Endothelial cell (in vitro differentiated cells): ENCODE data around the gene RTL1. TPM values are rescaled to one million over a fixed set of nuclear protein-coding genes. Genes with fewer than 3 reads are reported as not detected.

Experiments used
- DNase-seq: peaks from one replicate; pipeline ENCODE4 v3.0.0; 2021; ENCODE audit warnings: low spot score
- H3K27ac Mint-ChIP-seq: one replicate; pipeline ENCODE4 v1.8.0; 2021; ENCODE audit warnings: mixed read lengths, inconsistent platforms; ENCODE audit not compliant: unreplicated experiment
- H3K27me3 Mint-ChIP-seq: one replicate; pipeline ENCODE4 v1.8.0; 2021; ENCODE audit warnings: mild to moderate bottlenecking, moderate library complexity, mixed read lengths, inconsistent platforms; ENCODE audit not compliant: unreplicated experiment
- H3K36me3 Mint-ChIP-seq: one replicate; pipeline ENCODE4 v1.8.0; 2021; ENCODE audit warnings: mild to moderate bottlenecking, low read depth, mixed read lengths, inconsistent platforms; ENCODE audit not compliant: unreplicated experiment
- H3K4me1 Mint-ChIP-seq: one replicate; pipeline ENCODE4 v1.8.0; 2021; ENCODE audit warnings: mild to moderate bottlenecking, mixed read lengths, inconsistent platforms; ENCODE audit not compliant: unreplicated experiment
- H3K4me3 Mint-ChIP-seq: one replicate; pipeline ENCODE4 v1.8.0; 2021; ENCODE audit warnings: mild to moderate bottlenecking, mixed read lengths, inconsistent platforms; ENCODE audit not compliant: unreplicated experiment
- H3K9me3 Mint-ChIP-seq: one replicate; pipeline ENCODE4 v1.8.0; 2021; ENCODE audit warnings: mixed read lengths, inconsistent platforms; ENCODE audit not compliant: unreplicated experiment
- CTCF ChIP-seq: fragments of 200-600 bp; sonication (generic); IDR thresholded peaks from one replicate; pipeline ENCODE4 v1.5.0; 2021; ENCODE audit warnings: antibody characterized with exemption; ENCODE audit not compliant: unreplicated experiment
- total RNA-seq: library from RNA; stranded (reverse); fragmentation: NEBNext Ultra II Directional; extraction: Animal tissue kit (Norgen Biotek cat#: 25700); gene quantifications from one replicate; pipeline ENCODE4 v1.2.1, GENCODE V29; 2021; ENCODE audit not compliant: unreplicated experiment

Gene RTL1
- total RNA-seq, 1 donor from 2014 or later, result 0.18 TPM

- Mint-ChIP-seq H3K36me3 (no peaks in the 10 kb centered on the region), H3K27me3 (peaks cover 1% of the 10 kb centered on the region), H3K27ac (no peak overlapping the region)
Measured at GRCh38 chr14:100865682-100866591, 37.6 kb downstream of the RTL1 start.

GRCh38 chr14:100864960-100865681 lies 38.4 kb downstream of the RTL1 start:
- Mint-ChIP-seq H3K36me3 (no peaks in the 10 kb centered on the region), H3K4me1 (no peaks in the 10 kb centered on the region), H3K4me3 (no peak overlapping the region), H3K9me3 (no peaks in the 10 kb centered on the region), H3K27me3 (peaks cover 1% of the 10 kb centered on the region), H3K27ac (no peak overlapping the region)
- no peak for DNase-seq
- TF ChIP-seq CTCF, result no peak

More at GRCh38 chr14:100865682-100866591, 37.6 kb downstream of the RTL1 start:
- DNase-seq, result no peak
- no peak for TF ChIP-seq CTCF
- no peaks in the 10 kb centered on the region for H3K9me3 Mint-ChIP-seq
- no peak overlapping the region for H3K4me3 Mint-ChIP-seq
- H3K4me1 Mint-ChIP-seq, result no peaks in the 10 kb centered on the region

GRCh38 chr14:100864206-100864605 lies 39.3 kb downstream of the RTL1 start:
- H3K27ac Mint-ChIP-seq, result no peak overlapping the region
- no peak for DNase-seq
- H3K36me3 Mint-ChIP-seq, result no peaks in the 10 kb centered on the region
- no peaks in the 10 kb centered on the region for H3K4me1 Mint-ChIP-seq
- H3K4me3 Mint-ChIP-seq, result no peak overlapping the region
- no peak for TF ChIP-seq CTCF
- peaks cover 1% of the 10 kb centered on the region for H3K27me3 Mint-ChIP-seq
- no peaks in the 10 kb centered on the region for H3K9me3 Mint-ChIP-seq

- Mint-ChIP-seq H3K36me3 (no peaks in the 10 kb centered on the region), H3K9me3 (no peaks in the 10 kb centered on the region), H3K4me3 (no peak overlapping the region), H3K27me3 (peaks cover 1% of the 10 kb centered on the region), H3K4me1 (no peaks in the 10 kb centered on the region), H3K27ac (no peak overlapping the region)
- no peak for TF ChIP-seq CTCF
- DNase-seq, result no peak
Measured at GRCh38 chr14:100862793-100863192, 40.7 kb downstream of the RTL1 start.

GRCh38 chr14:100862277-100862676 lies 41.2 kb downstream of the RTL1 start:
- DNase-seq, result no peak
- no peak overlapping the region for H3K4me3 Mint-ChIP-seq
- no peaks in the 10 kb centered on the region for H3K4me1 Mint-ChIP-seq
- H3K27me3 Mint-ChIP-seq, result peaks cover 1% of the 10 kb centered on the region
- H3K36me3 Mint-ChIP-seq, result no peaks in the 10 kb centered on the region
- TF ChIP-seq CTCF, result no peak
- H3K9me3 Mint-ChIP-seq, result no peaks in the 10 kb centered on the region
- no peak overlapping the region for H3K27ac Mint-ChIP-seq
